ENCODE measurements around the gene KLF9.

GRCh38 chr9:70449461-70449860, 35.0 kb upstream of the KLF9 start:
- no peak for TF ChIP-seq CTCF (IDR thresholded peaks at IDR 0.05; ENCODE audit: low read depth, low read length)
- no peak for TF ChIP-seq MAX (IDR thresholded peaks at IDR 0.05; ENCODE audit: low read depth, low read length)
- no peak for TF ChIP-seq MYC (IDR thresholded peaks at IDR 0.05; ENCODE audit: low read depth, low read length)
- TF ChIP-seq POLR2A (IDR thresholded peaks at IDR 0.05; ENCODE audit: extremely low read depth, insufficient read length): no peak
